GM21825 (cell line): Measurements from ENCODE around the gene KCNIP1.
A peak's percentile ranks its signal among the peaks of the same experiment; 100 is the strongest.

Source experiments
- ATAC-seq: cut with Tn5 transposase; IDR thresholded peaks from one replicate; pipeline ENCODE4 v1.9.1; 2021; ENCODE audit warnings: mild to moderate bottlenecking, moderate library complexity; ENCODE audit not compliant: unreplicated experiment

Gene KCNIP1

GRCh38 chr5:170590566-170590965, 86.7 kb downstream of the KCNIP1 start:
- no peak for ATAC-seq

- no peak for ATAC-seq
Observed at GRCh38 chr5:170591054-170591453, 87.2 kb downstream of the KCNIP1 start.

GRCh38 chr5:170596482-170597044, 92.7 kb downstream of the KCNIP1 start:
- no peak for ATAC-seq

GRCh38 chr5:170597109-170597751, 93.4 kb downstream of the KCNIP1 start:
- no peak for ATAC-seq

GRCh38 chr5:170597872-170598271, 94.1 kb downstream of the KCNIP1 start:
- ATAC-seq: no peak

- ATAC-seq: no peak
Observed at GRCh38 chr5:170599756-170600155, 95.9 kb downstream of the KCNIP1 start.

- ATAC-seq: no peak
Observed at GRCh38 chr5:170601619-170602018, 97.8 kb downstream of the KCNIP1 start.

GRCh38 chr5:170603109-170603508, 99.3 kb downstream of the KCNIP1 start:
- ATAC-seq: no peak

GRCh38 chr5:170603578-170604565, 100.1 kb downstream of the KCNIP1 start:
- ATAC-seq: peak; percentile 54

GRCh38 chr5:170606941-170607340, 103.1 kb downstream of the KCNIP1 start:
- ATAC-seq: no peak

- no peak for ATAC-seq
Observed at GRCh38 chr5:170611449-170612090, 107.8 kb downstream of the KCNIP1 start.

GRCh38 chr5:170612256-170612678, 108.4 kb downstream of the KCNIP1 start:
- ATAC-seq: no peak

- ATAC-seq: no peak
Observed at GRCh38 chr5:170614065-170614490, 110.3 kb downstream of the KCNIP1 start.

- no peak for ATAC-seq
Observed at GRCh38 chr5:170614720-170615119, 110.9 kb downstream of the KCNIP1 start.

- no peak for ATAC-seq
Observed at GRCh38 chr5:170617533-170618490, 114.0 kb downstream of the KCNIP1 start.

- ATAC-seq: no peak
Observed at GRCh38 chr5:170619869-170620268, 116.0 kb downstream of the KCNIP1 start.

GRCh38 chr5:170622933-170623332, 119.1 kb downstream of the KCNIP1 start:
- ATAC-seq: no peak

GRCh38 chr5:170623576-170624181, 119.9 kb downstream of the KCNIP1 start:
- no peak for ATAC-seq
